ENCODE results near the gene IFNA13.

The IFNA13 gene

GRCh38 chr9:21357479-21358460 is 10.1 kb downstream of the IFNA13 start:
- no peak for DNase-seq

- DNase-seq = no peak
Observed at GRCh38 chr9:21350787-21351186, 17.1 kb downstream of the IFNA13 start, which contains the start of gene IFNA6. Gene IFNA6 (minus strand): TSS chr9:21350887. CDS start chr9:21350887, 0 bp downstream.

- DNase-seq = no peak
Observed at GRCh38 chr9:21348430-21348970, 19.4 kb downstream of the IFNA13 start.

GRCh38 chr9:21340735-21341134 is 27.1 kb downstream of the IFNA13 start:
- no peak for DNase-seq

GRCh38 chr9:21336457-21336856 is 31.4 kb downstream of the IFNA13 start:
- DNase-seq = no peak

- DNase-seq = peak; percentile 59 to 76
Observed at GRCh38 chr9:21334701-21335632, 32.9 kb downstream of the IFNA13 start, which contains the start of gene KLHL9. Gene KLHL9 (minus strand): TSS chr9:21335404. CDS start chr9:21334859, 545 bp downstream.

GRCh38 chr9:21333226-21333625 is 34.6 kb downstream of the IFNA13 start:
- DNase-seq = no peak

GRCh38 chr9:21331676-21332402 is 36.0 kb downstream of the IFNA13 start:
- no peak for DNase-seq

GRCh38 chr9:21326526-21327139 is 41.2 kb downstream of the IFNA13 start:
- no peak for DNase-seq

- no peak for DNase-seq
Observed at GRCh38 chr9:21324047-21324446, 43.8 kb downstream of the IFNA13 start.

GRCh38 chr9:21322911-21323461 is 44.9 kb downstream of the IFNA13 start:
- DNase-seq = no peak

- no peak for DNase-seq
Observed at GRCh38 chr9:21320465-21320864, 47.4 kb downstream of the IFNA13 start.

- DNase-seq = peak in 1 of 2 experiments; percentile 25
Observed at GRCh38 chr9:21317956-21318923, 49.6 kb downstream of the IFNA13 start.
